ENCODE data around the gene MYO1B. TPM values are rescaled to one million over a fixed set of nuclear protein-coding genes. Genes with fewer than 3 reads are reported as not detected.

MYO1B gene
- total RNA-seq, 2 donors from 2014 or later = 2.4 to 28.5 TPM

- peaks cover 5% of the 10 kb centered on the region for H3K4me1 Mint-ChIP-seq
- H3K27ac Mint-ChIP-seq = no peak overlapping the region
- H3K36me3 Mint-ChIP-seq (ENCODE audit: low read depth) = no peaks in the 10 kb centered on the region
- H3K4me3 Mint-ChIP-seq = no peak overlapping the region
- no peak for ATAC-seq (replicated peaks)
- H3K9me3 Mint-ChIP-seq = no peaks in the 10 kb centered on the region
- H3K27me3 Mint-ChIP-seq = peaks cover 3% of the 10 kb centered on the region
Measured at GRCh38 chr2:191374939-191375338, 129.7 kb downstream of the MYO1B start.

- ATAC-seq (replicated peaks) = peak; percentile 90
- Mint-ChIP-seq H3K9me3 (no peaks in the 10 kb centered on the region), H3K27ac (no peak overlapping the region), H3K4me3 (no peak overlapping the region), H3K4me1 (peaks cover 5% of the 10 kb centered on the region), H3K36me3 (ENCODE audit: low read depth) (no peaks in the 10 kb centered on the region), H3K27me3 (peaks cover 4% of the 10 kb centered on the region)
Measured at GRCh38 chr2:191376981-191377629, 131.9 kb downstream of the MYO1B start.

GRCh38 chr2:191379375-191379774 is 134.2 kb downstream of the MYO1B start:
- ATAC-seq (replicated peaks) = no peak
- Mint-ChIP-seq H3K4me3 (no peak overlapping the region), H3K27ac (no peak overlapping the region), H3K36me3 (ENCODE audit: low read depth) (no peaks in the 10 kb centered on the region), H3K9me3 (no peaks in the 10 kb centered on the region), H3K4me1 (peaks cover 5% of the 10 kb centered on the region), H3K27me3 (peaks cover 4% of the 10 kb centered on the region)

GRCh38 chr2:191382801-191383200 is 137.6 kb downstream of the MYO1B start:
- peaks cover 5% of the 10 kb centered on the region for H3K4me1 Mint-ChIP-seq
- H3K4me3 Mint-ChIP-seq = no peak overlapping the region
- ATAC-seq (replicated peaks) = no peak
- peaks cover 10% of the 10 kb centered on the region for H3K27me3 Mint-ChIP-seq
- no peak overlapping the region for H3K27ac Mint-ChIP-seq
- no peaks in the 10 kb centered on the region for H3K36me3 Mint-ChIP-seq (ENCODE audit: low read depth)
- H3K9me3 Mint-ChIP-seq = no peaks in the 10 kb centered on the region

GRCh38 chr2:191383486-191383885 is 138.3 kb downstream of the MYO1B start:
- Mint-ChIP-seq H3K4me3 (no peak overlapping the region), H3K36me3 (ENCODE audit: low read depth) (no peaks in the 10 kb centered on the region), H3K9me3 (no peaks in the 10 kb centered on the region), H3K4me1 (peaks cover 5% of the 10 kb centered on the region), H3K27ac (no peak overlapping the region), H3K27me3 (peaks cover 10% of the 10 kb centered on the region)
- ATAC-seq (replicated peaks) = no peak

- Mint-ChIP-seq H3K27me3 (peaks cover 10% of the 10 kb centered on the region), H3K27ac (no peak overlapping the region), H3K9me3 (no peaks in the 10 kb centered on the region), H3K4me1 (peaks cover 5% of the 10 kb centered on the region), H3K4me3 (no peak overlapping the region), H3K36me3 (ENCODE audit: low read depth) (no peaks in the 10 kb centered on the region)
- no peak for ATAC-seq (replicated peaks)
Measured at GRCh38 chr2:191384829-191385228, 139.6 kb downstream of the MYO1B start.

- H3K4me3 Mint-ChIP-seq = no peak overlapping the region
- H3K9me3 Mint-ChIP-seq = no peaks in the 10 kb centered on the region
- no peaks in the 10 kb centered on the region for H3K36me3 Mint-ChIP-seq (ENCODE audit: low read depth)
- peak; percentile 92 for ATAC-seq (replicated peaks)
- peaks cover 8% of the 10 kb centered on the region for H3K27me3 Mint-ChIP-seq
- no peak overlapping the region for H3K27ac Mint-ChIP-seq
- H3K4me1 Mint-ChIP-seq = peaks cover 5% of the 10 kb centered on the region
Measured at GRCh38 chr2:191385416-191386160, 140.4 kb downstream of the MYO1B start.

- peaks cover 5% of the 10 kb centered on the region for H3K4me1 Mint-ChIP-seq
- H3K36me3 Mint-ChIP-seq (ENCODE audit: low read depth) = no peaks in the 10 kb centered on the region
- H3K27ac Mint-ChIP-seq = no peak overlapping the region
- H3K9me3 Mint-ChIP-seq = no peaks in the 10 kb centered on the region
- H3K27me3 Mint-ChIP-seq = peaks cover 6% of the 10 kb centered on the region
- H3K4me3 Mint-ChIP-seq = no peak overlapping the region
- peak; percentile 71 for ATAC-seq (replicated peaks)
Measured at GRCh38 chr2:191386938-191387536, 141.8 kb downstream of the MYO1B start.

GRCh38 chr2:191389288-191389687 is 144.1 kb downstream of the MYO1B start:
- H3K9me3 Mint-ChIP-seq = no peaks in the 10 kb centered on the region
- ATAC-seq (replicated peaks) = no peak
- H3K4me1 Mint-ChIP-seq = peaks cover 5% of the 10 kb centered on the region
- no peak overlapping the region for H3K27ac Mint-ChIP-seq
- peaks cover 6% of the 10 kb centered on the region for H3K27me3 Mint-ChIP-seq
- no peaks in the 10 kb centered on the region for H3K36me3 Mint-ChIP-seq (ENCODE audit: low read depth)
- H3K4me3 Mint-ChIP-seq = no peak overlapping the region

GRCh38 chr2:191391171-191391570 is 146.0 kb downstream of the MYO1B start:
- ATAC-seq (replicated peaks) = no peak
- Mint-ChIP-seq H3K27me3 (peaks cover 7% of the 10 kb centered on the region), H3K36me3 (ENCODE audit: low read depth) (no peaks in the 10 kb centered on the region), H3K27ac (no peak overlapping the region), H3K4me1 (peaks cover 5% of the 10 kb centered on the region), H3K9me3 (no peaks in the 10 kb centered on the region), H3K4me3 (no peak overlapping the region)

- no peak for ATAC-seq (replicated peaks)
- Mint-ChIP-seq H3K4me3 (no peak overlapping the region), H3K4me1 (no peaks in the 10 kb centered on the region), H3K27ac (no peak overlapping the region), H3K36me3 (ENCODE audit: low read depth) (no peaks in the 10 kb centered on the region), H3K27me3 (peaks cover 4% of the 10 kb centered on the region), H3K9me3 (no peaks in the 10 kb centered on the region)
Measured at GRCh38 chr2:191394043-191394442, 148.8 kb downstream of the MYO1B start.

GRCh38 chr2:191396794-191397193 is 151.6 kb downstream of the MYO1B start:
- H3K27me3 Mint-ChIP-seq = peaks cover 4% of the 10 kb centered on the region

GRCh38 chr2:191399601-191400000 is 154.4 kb downstream of the MYO1B start:
- Mint-ChIP-seq H3K27ac (no peak overlapping the region), H3K4me3 (no peak overlapping the region), H3K4me1 (no peaks in the 10 kb centered on the region), H3K27me3 (peaks cover 8% of the 10 kb centered on the region), H3K36me3 (ENCODE audit: low read depth) (no peaks in the 10 kb centered on the region), H3K9me3 (no peaks in the 10 kb centered on the region)
- no peak for ATAC-seq (replicated peaks)

More at GRCh38 chr2:191396794-191397193, 151.6 kb downstream of the MYO1B start:
- Mint-ChIP-seq H3K9me3 (no peaks in the 10 kb centered on the region), H3K4me1 (no peaks in the 10 kb centered on the region), H3K4me3 (no peak overlapping the region), H3K36me3 (ENCODE audit: low read depth) (no peaks in the 10 kb centered on the region), H3K27ac (no peak overlapping the region)
- ATAC-seq (replicated peaks) = no peak

GRCh38 chr2:191401287-191401686 is 156.1 kb downstream of the MYO1B start:
- H3K27me3 Mint-ChIP-seq = peaks cover 7% of the 10 kb centered on the region
- ATAC-seq (replicated peaks) = no peak
- H3K36me3 Mint-ChIP-seq (ENCODE audit: low read depth) = no peaks in the 10 kb centered on the region
- H3K4me3 Mint-ChIP-seq = no peak overlapping the region
- peaks cover 4% of the 10 kb centered on the region for H3K4me1 Mint-ChIP-seq
- no peak overlapping the region for H3K27ac Mint-ChIP-seq
- H3K9me3 Mint-ChIP-seq = no peaks in the 10 kb centered on the region
